ENCODE data around the gene CMTM8.
"Not testable (repeated sequence)": the region's sequence is repeated elsewhere in the genome, so short reads cannot be mapped to it uniquely, and the experiment has no call there.

The CMTM8 gene

DNA sequence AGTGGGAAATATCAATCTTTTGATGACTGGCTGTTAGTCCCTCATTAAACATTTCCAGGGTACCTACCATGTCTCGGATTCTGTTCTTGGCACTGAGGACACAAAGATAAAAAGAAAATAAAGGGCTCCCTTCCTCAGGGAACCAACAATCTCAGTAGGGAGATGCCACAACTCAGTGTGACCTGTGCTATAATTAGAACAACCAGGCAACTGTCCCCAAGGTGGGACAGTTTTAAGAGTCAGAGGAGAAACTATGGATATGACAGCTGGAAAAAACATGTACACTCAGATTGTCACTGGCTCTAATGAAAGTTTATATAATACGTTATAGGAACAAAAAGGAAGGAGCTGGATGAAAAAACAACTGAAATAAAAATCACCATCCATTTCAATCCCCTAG lies 23.3 kb upstream of the CMTM8 start:
- no peaks in the 10 kb centered on the region for H3K27me3 ChIP-seq (ENCODE audit: insufficient read depth, low read length)
- no peak overlapping the region for H3K4me3 ChIP-seq (ENCODE audit: low read length)
- no peak overlapping the region for H2AFZ ChIP-seq (ENCODE audit: low read depth, low read length)
- no peaks in the 10 kb centered on the region for H3K9me3 ChIP-seq (ENCODE audit: low read length)
- H3K4me1 ChIP-seq (ENCODE audit: insufficient read depth, low read length) = peaks cover 4% of the 10 kb centered on the region
- no peaks in the 10 kb centered on the region for H3K36me3 ChIP-seq (ENCODE audit: insufficient read depth, low read length)

DNA sequence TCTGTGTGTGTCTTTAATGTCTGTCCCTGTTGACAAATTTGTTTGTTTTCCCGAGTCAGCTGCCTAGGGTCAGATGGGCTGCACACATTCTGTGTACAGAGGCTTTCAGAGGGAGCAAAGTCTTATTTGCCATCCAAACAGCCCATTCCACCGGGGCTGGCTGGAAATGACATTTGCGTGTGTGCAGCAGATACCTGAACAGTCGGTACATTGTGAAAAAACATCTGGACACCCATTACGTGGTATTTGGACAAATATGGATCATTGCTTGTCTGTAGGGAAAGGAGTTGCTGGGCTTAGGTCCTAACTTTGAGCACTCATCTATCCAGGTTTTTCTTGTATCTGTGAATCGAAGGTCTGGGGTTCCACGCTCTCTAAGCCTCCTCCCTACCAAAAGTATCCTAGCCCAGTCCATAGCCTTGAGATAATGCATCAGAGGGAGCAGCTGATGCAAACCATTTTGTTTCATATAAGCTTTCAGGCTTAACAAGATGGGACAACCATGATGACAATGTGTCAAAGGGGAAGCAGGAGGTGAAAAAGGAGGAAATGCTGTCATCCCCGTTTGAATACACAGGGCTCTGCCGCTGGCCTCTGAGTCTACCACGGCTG lies 22.2 kb upstream of the CMTM8 start:
- Histone ChIP-seq H3K4me1 (ENCODE audit: insufficient read depth, low read length) (peaks cover 4% of the 10 kb centered on the region), H2AFZ (ENCODE audit: low read depth, low read length) (no peak overlapping the region), H3K4me3 (ENCODE audit: low read length) (no peak overlapping the region), H3K36me3 (ENCODE audit: insufficient read depth, low read length) (no peaks in the 10 kb centered on the region), H3K9me3 (ENCODE audit: low read length) (no peaks in the 10 kb centered on the region), H3K27me3 (ENCODE audit: insufficient read depth, low read length) (no peaks in the 10 kb centered on the region)

DNA sequence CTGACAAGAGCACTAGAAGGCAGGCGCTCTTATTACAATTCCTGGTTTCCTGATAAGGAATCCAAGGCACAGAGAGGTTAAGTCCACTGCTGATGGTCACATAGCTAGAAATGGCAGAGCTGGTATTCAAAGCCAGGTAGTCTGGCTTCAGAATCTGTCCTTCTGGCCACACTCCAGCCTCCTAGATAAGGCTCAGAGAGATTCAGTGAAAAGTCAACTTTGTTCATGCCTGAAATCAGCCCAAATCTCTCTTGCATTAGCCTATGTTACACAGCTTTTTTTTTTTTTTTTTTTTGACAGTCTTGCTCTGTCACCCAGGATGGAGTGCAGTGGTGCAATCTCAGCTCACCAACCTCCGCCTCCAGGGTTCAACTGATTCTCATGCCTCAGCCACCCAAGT lies 21.1 kb upstream of the CMTM8 start:
- H3K4me1 ChIP-seq (ENCODE audit: insufficient read depth, low read length) = peaks cover 11% of the 10 kb centered on the region
- H3K27me3 ChIP-seq (ENCODE audit: insufficient read depth, low read length) = no peaks in the 10 kb centered on the region
- H3K4me3 ChIP-seq (ENCODE audit: low read length) = no peak overlapping the region
- no peaks in the 10 kb centered on the region for H3K36me3 ChIP-seq (ENCODE audit: insufficient read depth, low read length)
- H3K9me3 ChIP-seq (ENCODE audit: low read length) = no peaks in the 10 kb centered on the region
- H2AFZ ChIP-seq (ENCODE audit: low read depth, low read length) = no peak overlapping the region

DNA sequence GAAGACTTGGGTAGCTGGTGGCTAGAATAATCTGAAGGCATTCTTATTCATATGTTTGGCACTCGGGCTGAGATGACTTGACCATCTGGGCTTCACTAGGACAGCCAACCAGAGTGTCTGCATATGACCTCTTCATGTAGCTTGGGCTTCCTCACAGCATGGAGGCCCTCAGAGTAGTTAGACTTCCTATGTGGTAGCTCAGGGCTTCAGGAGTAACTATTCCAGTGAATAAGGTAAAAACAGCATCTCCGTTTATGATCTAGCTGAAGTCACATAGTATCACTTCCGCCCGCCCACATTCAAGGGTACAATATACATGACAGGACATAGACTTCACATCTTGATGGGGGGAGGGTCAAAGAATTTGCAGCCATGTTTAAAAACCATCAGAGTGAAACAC lies 18.9 kb upstream of the CMTM8 start:
- Histone ChIP-seq H3K36me3 (ENCODE audit: insufficient read depth, low read length) (no peaks in the 10 kb centered on the region), H3K9me3 (ENCODE audit: low read length) (no peaks in the 10 kb centered on the region), H3K27me3 (ENCODE audit: insufficient read depth, low read length) (no peaks in the 10 kb centered on the region), H3K4me1 (ENCODE audit: insufficient read depth, low read length) (peaks cover 29% of the 10 kb centered on the region), H2AFZ (ENCODE audit: low read depth, low read length) (no peak overlapping the region), H3K4me3 (ENCODE audit: low read length) (no peak overlapping the region)

DNA sequence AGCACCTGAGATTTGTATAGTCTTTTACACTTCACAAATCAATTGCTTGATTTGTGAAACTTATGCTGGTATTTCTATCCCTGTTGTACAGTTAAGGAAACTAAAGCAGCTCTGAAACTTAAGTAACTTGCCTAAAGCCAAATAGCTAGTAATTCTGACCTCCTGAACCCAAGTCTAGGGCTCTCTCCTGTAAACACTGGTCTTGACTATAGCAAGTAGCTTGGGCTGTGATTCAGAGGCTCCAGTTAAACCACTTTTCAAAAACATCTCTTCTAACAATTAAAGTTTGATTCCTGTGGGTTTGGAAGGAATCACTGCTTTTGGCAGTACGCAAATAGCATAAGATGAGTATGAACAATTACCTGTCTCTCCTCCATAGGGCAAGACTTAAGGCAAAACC lies 18.5 kb upstream of the CMTM8 start:
- Histone ChIP-seq H3K36me3 (ENCODE audit: insufficient read depth, low read length) (no peaks in the 10 kb centered on the region), H3K4me3 (ENCODE audit: low read length) (no peak overlapping the region), H3K4me1 (ENCODE audit: insufficient read depth, low read length) (peaks cover 32% of the 10 kb centered on the region), H3K27me3 (ENCODE audit: insufficient read depth, low read length) (no peaks in the 10 kb centered on the region), H3K9me3 (ENCODE audit: low read length) (no peaks in the 10 kb centered on the region), H2AFZ (ENCODE audit: low read depth, low read length) (no peak overlapping the region)

DNA sequence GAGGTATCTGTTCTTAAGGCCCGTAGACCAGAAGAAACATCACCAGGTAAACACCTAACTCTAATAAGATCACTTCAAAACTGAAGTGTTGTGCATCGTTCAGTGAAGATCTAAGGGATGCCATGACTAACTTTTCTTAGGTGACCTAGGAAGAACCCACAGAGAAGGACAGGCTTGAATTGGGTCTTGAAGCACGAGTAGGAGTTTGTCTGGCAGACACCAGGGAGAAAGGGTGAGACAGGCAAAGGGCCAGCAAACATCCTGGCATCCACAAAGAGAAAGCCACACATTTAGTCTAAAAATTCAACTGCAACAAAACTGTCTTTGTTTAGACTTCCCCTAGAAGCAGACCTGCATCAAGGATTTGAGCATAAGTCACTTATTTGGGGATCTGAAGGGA lies 15.5 kb upstream of the CMTM8 start:
- H3K9me3 ChIP-seq (ENCODE audit: low read length) = no peaks in the 10 kb centered on the region
- H2AFZ ChIP-seq (ENCODE audit: low read depth, low read length) = no peak overlapping the region
- H3K27me3 ChIP-seq (ENCODE audit: insufficient read depth, low read length) = no peaks in the 10 kb centered on the region

DNA sequence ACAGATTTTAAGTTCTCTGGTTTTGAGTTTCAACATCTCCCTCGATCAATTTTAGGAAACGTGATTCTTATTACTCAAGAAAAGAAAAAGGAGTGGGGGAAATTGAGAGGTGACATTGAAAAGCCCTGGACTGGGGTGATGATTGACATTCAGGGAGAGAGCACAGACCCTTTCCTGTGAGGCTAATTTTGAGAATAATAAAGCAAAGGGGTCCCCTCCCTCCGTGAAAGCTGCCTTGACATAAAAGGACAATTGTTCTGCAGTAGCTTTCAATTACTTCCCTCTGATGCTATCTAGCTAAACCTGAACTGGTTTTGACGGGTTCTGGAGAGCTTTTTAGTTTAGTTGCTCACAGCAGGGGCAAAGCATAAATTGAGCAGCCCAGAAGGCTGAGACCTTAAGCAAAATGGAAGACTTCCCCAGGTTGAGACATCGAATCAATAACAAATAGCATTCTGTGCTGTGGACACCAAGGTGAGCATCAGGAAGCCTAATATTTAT lies 14.4 kb upstream of the CMTM8 start:
- Histone ChIP-seq H3K9me3 (ENCODE audit: low read length) (no peaks in the 10 kb centered on the region), H3K4me3 (ENCODE audit: low read length) (no peak overlapping the region)

More for the DNA sequence above, 15.5 kb upstream of the CMTM8 start:
- Histone ChIP-seq H3K4me1 (ENCODE audit: insufficient read depth, low read length) (peaks cover 28% of the 10 kb centered on the region), H3K36me3 (ENCODE audit: insufficient read depth, low read length) (no peaks in the 10 kb centered on the region), H3K4me3 (ENCODE audit: low read length) (no peak overlapping the region)

DNA sequence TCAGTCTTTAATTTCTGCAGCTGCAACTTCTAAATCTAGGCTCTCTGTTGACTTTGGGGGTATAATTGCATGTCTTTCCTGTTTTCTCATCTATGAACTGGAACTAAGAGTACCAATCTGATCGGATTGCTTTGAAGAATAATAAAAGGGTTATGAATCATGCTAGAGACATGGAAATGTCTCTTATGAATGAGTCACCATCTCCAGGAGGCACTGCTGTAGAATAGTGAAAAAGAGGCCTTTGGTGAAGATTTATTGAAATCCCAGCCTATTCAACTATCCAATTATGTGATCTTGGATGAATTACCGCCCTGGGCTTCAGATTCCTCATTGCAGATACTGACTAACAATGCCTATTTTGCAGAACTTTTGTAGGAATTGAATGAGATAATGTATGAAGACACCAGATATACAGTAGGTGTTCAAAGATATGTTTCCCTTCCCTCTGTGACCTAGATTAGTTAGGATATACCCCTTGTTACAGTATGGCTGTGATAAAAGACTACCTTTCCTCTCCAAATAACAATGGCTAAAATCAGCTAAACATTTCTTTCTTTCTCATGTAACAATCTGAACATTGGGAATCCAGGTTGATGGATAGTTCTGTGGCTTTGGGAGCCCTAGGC lies 11.5 kb upstream of the CMTM8 start:
- H3K9me3 ChIP-seq (ENCODE audit: low read length) = no peaks in the 10 kb centered on the region
- no peaks in the 10 kb centered on the region for H3K36me3 ChIP-seq (ENCODE audit: insufficient read depth, low read length)
- H3K4me3 ChIP-seq (ENCODE audit: low read length) = no peak overlapping the region
- H3K4me1 ChIP-seq (ENCODE audit: insufficient read depth, low read length) = peaks cover 24% of the 10 kb centered on the region
- no peaks in the 10 kb centered on the region for H3K27me3 ChIP-seq (ENCODE audit: insufficient read depth, low read length)
- H2AFZ ChIP-seq (ENCODE audit: low read depth, low read length) = no peak overlapping the region

More for the DNA sequence above, 14.4 kb upstream of the CMTM8 start:
- Histone ChIP-seq H3K36me3 (ENCODE audit: insufficient read depth, low read length) (no peaks in the 10 kb centered on the region), H3K27me3 (ENCODE audit: insufficient read depth, low read length) (no peaks in the 10 kb centered on the region), H3K4me1 (ENCODE audit: insufficient read depth, low read length) (peaks cover 28% of the 10 kb centered on the region), H2AFZ (ENCODE audit: low read depth, low read length) (peak overlapping the region; percentile 18)

DNA sequence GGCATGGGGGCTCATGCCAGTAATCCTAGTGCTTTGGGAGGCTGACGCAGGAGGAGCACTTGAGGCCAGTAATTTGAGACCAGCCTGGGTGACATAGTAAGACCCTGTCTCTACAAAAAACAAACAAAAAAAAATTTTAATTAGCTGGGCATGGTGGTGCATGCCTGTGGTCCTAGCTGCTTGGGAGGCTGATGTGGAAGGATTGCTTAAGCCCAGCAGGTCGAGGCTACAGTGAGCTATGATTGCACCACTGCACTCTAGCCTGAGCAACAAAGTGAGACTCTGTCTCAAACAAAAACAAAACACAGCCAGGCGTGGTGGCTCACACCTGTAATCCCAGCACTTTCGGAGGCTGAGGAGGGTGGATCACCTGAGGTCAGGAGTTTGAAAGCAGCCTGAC lies 9.7 kb upstream of the CMTM8 start:
- not testable (repeated sequence) for H2AFZ ChIP-seq (ENCODE audit: low read depth, low read length); H3K4me3 ChIP-seq (ENCODE audit: low read length); H3K27me3 ChIP-seq (ENCODE audit: insufficient read depth, low read length); H3K9me3 ChIP-seq (ENCODE audit: low read length); H3K36me3 ChIP-seq (ENCODE audit: insufficient read depth, low read length)
- peaks cover 10% of the 10 kb centered on the region for H3K4me1 ChIP-seq (ENCODE audit: insufficient read depth, low read length)

DNA sequence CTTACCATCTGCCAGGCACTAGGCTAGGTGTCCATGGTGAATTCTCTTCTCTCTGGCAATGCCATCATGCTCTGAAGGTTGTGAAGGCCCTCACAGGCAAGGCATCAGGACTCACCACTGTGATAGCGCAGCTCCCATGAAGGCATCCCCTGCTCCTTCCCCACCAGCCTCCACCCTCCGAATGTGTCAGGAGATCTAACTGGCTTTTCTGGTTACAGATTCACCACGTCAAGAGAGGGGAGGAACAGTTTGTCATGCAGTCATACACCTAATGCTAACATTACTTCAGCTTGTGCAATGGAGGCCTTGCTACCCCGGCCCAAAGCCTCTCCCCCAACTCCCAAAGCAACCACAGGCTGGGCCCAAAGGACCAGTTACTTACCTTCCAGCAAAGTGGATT lies 8.9 kb upstream of the CMTM8 start:
- Histone ChIP-seq H3K4me1 (ENCODE audit: insufficient read depth, low read length) (peaks cover 2% of the 10 kb centered on the region), H3K36me3 (ENCODE audit: insufficient read depth, low read length) (no peaks in the 10 kb centered on the region), H3K9me3 (ENCODE audit: low read length) (no peaks in the 10 kb centered on the region), H3K27me3 (ENCODE audit: insufficient read depth, low read length) (no peaks in the 10 kb centered on the region), H2AFZ (ENCODE audit: low read depth, low read length) (no peak overlapping the region), H3K4me3 (ENCODE audit: low read length) (no peak overlapping the region)

DNA sequence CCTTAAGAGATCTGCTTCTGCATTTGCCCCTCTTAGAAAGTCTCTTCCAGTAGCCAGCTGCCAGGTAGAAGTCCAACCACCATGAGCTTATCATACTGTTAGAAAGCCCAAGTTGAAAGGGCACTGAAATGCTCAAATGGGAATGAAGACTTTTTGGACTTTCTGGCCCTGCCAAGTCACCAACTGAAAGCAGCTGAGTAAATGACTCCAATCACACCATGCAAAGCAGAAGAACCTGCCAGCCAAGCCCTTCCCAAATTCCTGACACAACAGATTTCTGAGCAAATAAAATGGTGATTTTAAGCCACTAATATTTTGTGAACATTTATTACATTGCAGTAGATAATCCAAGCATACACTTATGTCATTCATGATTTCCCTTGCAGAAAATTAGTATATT lies 2.1 kb upstream of the CMTM8 start:
- Histone ChIP-seq H3K27me3 (ENCODE audit: insufficient read depth, low read length) (peaks cover 35% of the 10 kb centered on the region), H3K4me3 (ENCODE audit: low read length) (no peak overlapping the region)

DNA sequence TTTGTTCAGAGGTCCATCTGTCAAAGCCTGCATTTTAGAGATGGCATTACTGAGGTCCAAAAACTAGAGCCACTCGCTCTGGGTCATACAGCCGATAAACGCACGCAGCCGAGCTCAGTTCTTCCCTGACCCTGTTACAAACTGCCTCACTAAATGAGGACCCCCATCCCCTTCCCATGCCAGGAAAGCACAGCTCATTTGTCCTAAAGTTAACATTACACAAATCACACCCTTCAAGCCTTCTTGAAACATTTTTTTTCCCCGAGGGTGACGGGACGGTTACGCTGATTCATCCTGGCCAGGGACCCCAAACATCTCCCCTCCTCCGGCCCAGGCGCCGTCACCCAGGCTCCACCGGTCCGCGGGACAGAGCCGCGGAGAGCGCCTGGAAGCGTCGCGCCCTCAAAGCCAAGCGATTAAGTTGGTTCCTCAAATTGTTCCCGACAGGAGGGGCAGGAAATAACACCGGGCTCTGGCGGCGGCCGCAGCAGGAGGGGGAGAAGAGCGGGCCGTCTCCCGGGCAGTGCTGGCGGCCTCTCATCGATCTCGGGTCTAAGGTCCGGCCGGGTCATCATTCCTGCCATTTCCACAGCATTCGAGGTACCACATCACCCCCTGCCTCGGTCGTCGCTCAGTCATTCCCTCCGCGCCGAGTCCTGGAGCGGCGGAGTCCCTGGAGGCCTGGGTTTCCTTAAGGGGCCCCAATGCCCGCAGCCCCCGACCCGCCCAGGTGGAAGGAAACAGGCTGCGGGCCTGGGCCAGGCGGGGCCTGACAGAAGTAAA lies 619 bp upstream of the CMTM8 start:
- H3K4me3 ChIP-seq (ENCODE audit: low read length) = peak overlapping the region; percentile 54
- no peaks in the 10 kb centered on the region for H3K36me3 ChIP-seq (ENCODE audit: insufficient read depth, low read length)
- H3K9me3 ChIP-seq (ENCODE audit: low read length) = no peaks in the 10 kb centered on the region
- H3K27me3 ChIP-seq (ENCODE audit: insufficient read depth, low read length) = peaks cover 35% of the 10 kb centered on the region
- H3K4me1 ChIP-seq (ENCODE audit: insufficient read depth, low read length) = peaks cover 9% of the 10 kb centered on the region
- peak overlapping the region; percentile 37 for H2AFZ ChIP-seq (ENCODE audit: low read depth, low read length)

More for the DNA sequence above, 2.1 kb upstream of the CMTM8 start:
- H3K4me1 ChIP-seq (ENCODE audit: insufficient read depth, low read length) = peaks cover 9% of the 10 kb centered on the region
- no peak overlapping the region for H2AFZ ChIP-seq (ENCODE audit: low read depth, low read length)
- no peaks in the 10 kb centered on the region for H3K36me3 ChIP-seq (ENCODE audit: insufficient read depth, low read length)
- H3K9me3 ChIP-seq (ENCODE audit: low read length) = no peaks in the 10 kb centered on the region

Measured in neuron (in vitro differentiated cells).